Parathyroid adenoma (tissue), 2 donors: ENCODE results near the gene ANKRD26.

Experiments
- H2AFZ ChIP-seq: fragments of 300-600 bp; sonication (generic); one replicate; pipeline ENCODE4 v1.7.0; 2017; ENCODE audit warnings: antibody characterized with exemption, mild to moderate bottlenecking
- H3K27ac ChIP-seq: fragments of 300-600 bp; sonication (generic); one replicate; pipeline ENCODE4 v1.7.0; 2017
- H3K27me3 ChIP-seq: fragments of 300-600 bp; sonication (generic); one replicate; pipeline ENCODE4 v1.7.0; 2017; ENCODE audit warnings: low read length; ENCODE audit not compliant: control insufficient read depth, insufficient read depth
- H3K36me3 ChIP-seq: fragments of 300-600 bp; sonication (generic); one replicate; pipeline ENCODE4 v1.7.0; 2017; ENCODE audit warnings: low read length; ENCODE audit not compliant: control insufficient read depth, insufficient read depth
- H3K4me1 ChIP-seq: fragments of 300-600 bp; sonication (generic); one replicate; pipeline ENCODE4 v1.7.0; 2017; ENCODE audit warnings: control low read depth
- H3K4me2 ChIP-seq: fragments of 300-600 bp; sonication (generic); one replicate; pipeline ENCODE4 v1.7.0; 2017; ENCODE audit warnings: low read length
- H3K4me3 ChIP-seq: fragments of 300-600 bp; sonication (generic); one replicate; pipeline ENCODE4 v1.7.0; 2017; ENCODE audit warnings: low read depth, low read length
- H3K79me2 ChIP-seq: fragments of 300-600 bp; sonication (generic); one replicate; pipeline ENCODE4 v1.7.0; 2017; ENCODE audit warnings: control low read depth
- H3K9ac ChIP-seq: fragments of 300-600 bp; sonication (generic); one replicate; pipeline ENCODE4 v1.7.0; 2017; ENCODE audit warnings: mild to moderate bottlenecking
- H3K9me3 ChIP-seq: fragments of 300-600 bp; sonication (generic); one replicate; pipeline ENCODE4 v1.7.0; 2017; ENCODE audit warnings: low read length; ENCODE audit not compliant: control insufficient read depth
- CTCF ChIP-seq: fragments of 300-600 bp; sonication (generic); IDR thresholded peaks from one replicate; pipeline ENCODE4 v1.7.0; 2017; ENCODE audit warnings: antibody characterized with exemption, mild to moderate bottlenecking
- donor health status: primary hyperparathyroidism.

The ANKRD26 gene

DNA sequence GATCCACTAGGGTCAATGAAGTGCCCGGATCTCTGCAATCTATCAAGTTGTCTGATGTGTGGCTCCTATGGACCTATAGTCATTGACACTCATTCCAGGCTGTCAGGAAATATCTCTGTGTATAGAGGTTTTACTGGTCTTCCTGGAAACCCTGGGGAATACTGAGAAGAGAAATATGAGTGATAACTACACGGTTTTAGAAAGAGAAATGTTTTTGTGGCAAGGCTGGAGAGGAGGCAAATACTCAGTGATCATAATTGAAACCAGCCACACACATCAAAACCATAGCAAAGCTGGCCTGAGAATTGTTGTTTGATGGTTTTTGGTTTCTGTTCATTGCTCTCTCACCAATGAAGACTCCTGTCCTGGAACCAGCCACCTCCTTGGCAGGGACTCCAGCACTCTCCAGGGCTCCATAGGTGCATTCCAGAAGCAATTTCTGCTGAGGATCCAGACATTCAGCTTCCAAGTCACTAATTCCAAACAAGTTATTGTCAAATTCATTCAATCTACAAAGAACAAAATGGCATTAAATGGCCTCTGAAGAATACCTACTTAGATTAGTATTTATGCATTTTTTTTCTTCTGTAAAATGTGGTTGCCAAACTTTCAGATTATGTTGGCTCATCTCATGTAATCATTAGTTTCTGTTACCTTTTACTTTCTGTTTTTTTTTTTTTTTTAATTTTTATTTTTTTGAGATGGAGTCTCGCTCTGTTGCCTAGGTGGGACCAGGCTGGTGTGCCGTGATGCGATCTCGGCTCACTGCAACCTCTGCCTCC, 131.0 kb downstream of the ANKRD26 start:
- H2AFZ ChIP-seq = no peak overlapping the region
- H3K4me3 ChIP-seq = no peak overlapping the region
- no peaks in the 10 kb centered on the region for H3K36me3 ChIP-seq

DNA sequence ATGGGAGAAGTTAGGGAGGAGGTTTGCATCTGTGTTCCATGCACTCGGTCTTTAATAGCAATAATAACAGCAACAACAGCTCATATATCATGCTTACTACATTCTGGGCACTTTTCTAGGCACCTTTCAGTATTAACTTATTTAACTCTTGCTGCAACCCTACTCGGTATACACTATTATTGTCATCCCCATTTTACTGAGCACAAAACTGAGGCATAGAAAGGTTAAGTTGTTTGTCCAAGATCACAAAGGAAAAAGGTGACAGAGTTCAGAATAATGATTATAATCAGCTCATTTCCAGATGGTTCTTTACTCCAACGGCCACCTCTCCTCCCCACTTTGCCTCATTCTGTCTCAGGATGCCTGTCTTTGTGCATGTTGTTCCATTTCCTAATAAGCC, 137.5 kb downstream of the ANKRD26 start:
- Histone ChIP-seq H3K9me3 (no peaks in the 10 kb centered on the region), H2AFZ (no peak overlapping the region), H3K27me3 (no peaks in the 10 kb centered on the region), H3K79me2 (no peaks in the 10 kb centered on the region), H3K9ac (no peak overlapping the region), H3K4me3 (no peak overlapping the region), H3K36me3 (no peaks in the 10 kb centered on the region), H3K27ac (no peak overlapping the region), H3K4me2 (no peak overlapping the region), H3K4me1 (no peaks in the 10 kb centered on the region)
- TF ChIP-seq CTCF = no peak

More for the DNA sequence above, 131.0 kb downstream of the ANKRD26 start:
- TF ChIP-seq CTCF = no peak
- no peaks in the 10 kb centered on the region for H3K27me3 ChIP-seq
- H3K79me2 ChIP-seq = no peaks in the 10 kb centered on the region
- no peaks in the 10 kb centered on the region for H3K9me3 ChIP-seq
- no peak overlapping the region for H3K27ac ChIP-seq
- H3K4me1 ChIP-seq = no peaks in the 10 kb centered on the region
- no peak overlapping the region for H3K9ac ChIP-seq
- no peak overlapping the region for H3K4me2 ChIP-seq

GRCh38 chr10:26960308-26960707, 140.0 kb downstream of the ANKRD26 start:
- H3K4me3 ChIP-seq = no peak overlapping the region
- no peaks in the 10 kb centered on the region for H3K4me1 ChIP-seq
- TF ChIP-seq CTCF = no peak
- no peak overlapping the region for H2AFZ ChIP-seq
- H3K4me2 ChIP-seq = no peak overlapping the region
- no peak overlapping the region for H3K9ac ChIP-seq
- no peak overlapping the region for H3K27ac ChIP-seq
- no peaks in the 10 kb centered on the region for H3K79me2 ChIP-seq
- no peaks in the 10 kb centered on the region for H3K36me3 ChIP-seq
- H3K9me3 ChIP-seq = no peaks in the 10 kb centered on the region
- H3K27me3 ChIP-seq = no peaks in the 10 kb centered on the region

GRCh38 chr10:26959841-26960240, 140.5 kb downstream of the ANKRD26 start:
- no peaks in the 10 kb centered on the region for H3K79me2 ChIP-seq
- H3K9me3 ChIP-seq = no peaks in the 10 kb centered on the region
- H3K9ac ChIP-seq = no peak overlapping the region
- H3K4me3 ChIP-seq = no peak overlapping the region
- no peak for TF ChIP-seq CTCF
- no peaks in the 10 kb centered on the region for H3K27me3 ChIP-seq
- no peak overlapping the region for H3K4me2 ChIP-seq
- no peaks in the 10 kb centered on the region for H3K36me3 ChIP-seq
- no peaks in the 10 kb centered on the region for H3K4me1 ChIP-seq
- no peak overlapping the region for H2AFZ ChIP-seq
- no peak overlapping the region for H3K27ac ChIP-seq
